Glutamatergic neuron (in vitro differentiated cells): Measurements from ENCODE around the gene IGFBP3. TPM values are rescaled to one million over a fixed set of nuclear protein-coding genes. Genes with fewer than 3 reads are reported as not detected.

Source experiments
- DNase-seq: peaks from one replicate; pipeline ENCODE4 v3.0.0; 2022
- H3K27ac Mint-ChIP-seq: one replicate; pipeline ENCODE4 v1.8.0; 2020; ENCODE audit warnings: mild to moderate bottlenecking, mixed read lengths, inconsistent platforms; ENCODE audit not compliant: unreplicated experiment
- H3K27me3 Mint-ChIP-seq: one replicate; pipeline ENCODE4 v1.8.0; 2020; ENCODE audit warnings: mild to moderate bottlenecking, moderate library complexity, mixed read lengths, inconsistent platforms; ENCODE audit not compliant: unreplicated experiment
- H3K36me3 Mint-ChIP-seq: one replicate; pipeline ENCODE4 v1.8.0; 2020; ENCODE audit warnings: mild to moderate bottlenecking, mixed read lengths, inconsistent platforms; ENCODE audit not compliant: unreplicated experiment
- H3K4me1 Mint-ChIP-seq: one replicate; pipeline ENCODE4 v1.8.0; 2020; ENCODE audit warnings: mild to moderate bottlenecking, low read depth, mixed read lengths, inconsistent platforms; ENCODE audit not compliant: unreplicated experiment
- H3K4me3 Mint-ChIP-seq: one replicate; pipeline ENCODE4 v1.8.0; 2020; ENCODE audit warnings: mild to moderate bottlenecking, mixed read lengths, inconsistent platforms; ENCODE audit not compliant: unreplicated experiment
- H3K9me3 Mint-ChIP-seq: one replicate; pipeline ENCODE4 v1.8.0; 2020; ENCODE audit warnings: mild to moderate bottlenecking, moderate library complexity, mixed read lengths, inconsistent platforms; ENCODE audit not compliant: unreplicated experiment
- total RNA-seq: library from RNA; stranded (reverse); fragmentation: NEBNext Ultra II Directional; extraction: Animal tissue kit (Norgen Biotek cat#: 25700); gene quantifications from one replicate; pipeline ENCODE4 v1.2.1, GENCODE V29; 2021; ENCODE audit not compliant: unreplicated experiment
- TF ChIP-seq, protein P1 (sequence below): fragments of 200-600 bp; sonication (generic); IDR thresholded peaks from one replicate; pipeline ENCODE4 v1.5.0; 2021; ENCODE audit not compliant: partially characterized antibody, unreplicated experiment

Gene IGFBP3
- total RNA-seq, 1 donor from 2014 or later, result 0.17 TPM

DNA sequence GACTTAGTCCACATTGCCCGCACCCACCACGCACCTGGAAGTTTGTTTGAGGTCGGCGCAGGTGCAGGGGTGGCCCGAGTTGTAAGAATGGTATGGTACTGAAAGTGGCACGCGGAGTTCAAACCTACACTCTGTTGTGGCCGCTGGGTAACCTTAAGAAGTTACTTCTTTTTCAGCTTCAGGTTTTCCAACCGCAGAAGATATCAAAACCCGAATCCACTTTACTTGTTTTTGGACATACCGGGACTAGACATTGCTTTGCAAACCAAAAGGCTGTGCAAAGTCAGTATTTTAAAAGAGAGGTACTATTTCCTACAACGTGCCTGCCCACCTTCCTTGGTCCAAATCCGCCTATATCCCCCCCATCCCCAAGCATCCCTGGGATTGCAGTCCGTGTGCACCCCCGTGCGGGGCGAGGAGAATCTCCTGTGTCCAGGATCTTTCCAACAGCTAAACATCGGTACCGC is 1.0 kb downstream of the IGFBP3 start:
- peaks cover 15% of the 10 kb centered on the region for H3K4me1 Mint-ChIP-seq
- TF ChIP-seq, protein P1, sequence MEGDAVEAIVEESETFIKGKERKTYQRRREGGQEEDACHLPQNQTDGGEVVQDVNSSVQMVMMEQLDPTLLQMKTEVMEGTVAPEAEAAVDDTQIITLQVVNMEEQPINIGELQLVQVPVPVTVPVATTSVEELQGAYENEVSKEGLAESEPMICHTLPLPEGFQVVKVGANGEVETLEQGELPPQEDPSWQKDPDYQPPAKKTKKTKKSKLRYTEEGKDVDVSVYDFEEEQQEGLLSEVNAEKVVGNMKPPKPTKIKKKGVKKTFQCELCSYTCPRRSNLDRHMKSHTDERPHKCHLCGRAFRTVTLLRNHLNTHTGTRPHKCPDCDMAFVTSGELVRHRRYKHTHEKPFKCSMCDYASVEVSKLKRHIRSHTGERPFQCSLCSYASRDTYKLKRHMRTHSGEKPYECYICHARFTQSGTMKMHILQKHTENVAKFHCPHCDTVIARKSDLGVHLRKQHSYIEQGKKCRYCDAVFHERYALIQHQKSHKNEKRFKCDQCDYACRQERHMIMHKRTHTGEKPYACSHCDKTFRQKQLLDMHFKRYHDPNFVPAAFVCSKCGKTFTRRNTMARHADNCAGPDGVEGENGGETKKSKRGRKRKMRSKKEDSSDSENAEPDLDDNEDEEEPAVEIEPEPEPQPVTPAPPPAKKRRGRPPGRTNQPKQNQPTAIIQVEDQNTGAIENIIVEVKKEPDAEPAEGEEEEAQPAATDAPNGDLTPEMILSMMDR, result no peak
- DNase-seq, result no peak
- H3K36me3 Mint-ChIP-seq, result no peaks in the 10 kb centered on the region
- H3K9me3 Mint-ChIP-seq, result peaks cover 1% of the 10 kb centered on the region
- peaks cover 14% of the 10 kb centered on the region for H3K27me3 Mint-ChIP-seq
- no peak overlapping the region for H3K27ac Mint-ChIP-seq
- H3K4me3 Mint-ChIP-seq, result peak overlapping the region; percentile 84

DNA sequence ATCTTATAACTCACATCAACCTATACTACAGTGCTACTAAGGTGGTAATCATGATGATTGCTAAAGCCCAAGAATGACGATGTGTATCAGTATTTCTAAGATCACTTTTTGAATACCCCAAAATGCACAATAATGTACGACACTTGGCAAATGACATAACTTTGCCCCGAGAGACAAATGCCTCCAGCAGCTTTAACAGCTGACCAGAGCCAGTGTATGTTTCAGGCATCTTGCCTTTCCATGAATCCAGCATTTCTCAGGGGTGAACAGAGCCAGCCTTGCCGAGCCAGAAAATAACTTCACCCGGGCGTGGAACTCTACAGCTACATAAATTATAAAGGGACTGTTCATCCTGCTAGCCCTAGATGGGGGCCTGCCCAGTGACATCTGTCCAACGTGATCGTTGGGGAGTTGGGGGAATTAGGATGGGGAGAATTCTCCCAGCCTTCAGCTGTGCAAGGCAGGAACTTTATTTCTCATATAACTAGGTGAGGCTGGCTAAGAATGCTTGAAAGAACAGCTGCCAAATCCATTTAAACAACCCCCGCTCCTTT is 1.8 kb downstream of the IGFBP3 start:
- Mint-ChIP-seq H3K4me1 (peaks cover 15% of the 10 kb centered on the region), H3K4me3 (peak overlapping the region; percentile 57), H3K36me3 (no peaks in the 10 kb centered on the region), H3K27me3 (peaks cover 14% of the 10 kb centered on the region), H3K27ac (no peak overlapping the region), H3K9me3 (peaks cover 1% of the 10 kb centered on the region)
- no peak for DNase-seq
- TF ChIP-seq, protein P1, result no peak

DNA sequence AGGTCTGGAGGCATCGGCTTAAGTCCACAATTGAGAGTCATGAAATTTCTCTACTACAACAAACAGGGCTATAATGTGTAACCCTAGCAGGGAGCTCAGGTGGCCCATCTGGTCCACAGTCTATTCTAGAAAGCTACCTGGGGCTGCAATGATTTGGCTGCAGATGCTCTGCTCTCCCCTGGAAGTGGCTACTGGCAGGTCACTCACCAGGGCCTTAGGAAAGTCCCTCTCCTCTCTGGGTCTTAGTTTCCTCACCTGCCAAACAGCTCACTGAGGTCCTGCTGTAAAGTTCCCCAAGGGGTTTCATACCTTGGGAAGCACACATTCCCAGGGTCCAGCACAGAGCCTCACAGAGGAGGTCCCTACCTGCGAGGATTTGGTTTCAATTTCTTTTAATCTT is 2.5 kb downstream of the IGFBP3 start:
- Mint-ChIP-seq H3K27me3 (peaks cover 16% of the 10 kb centered on the region), H3K4me1 (peaks cover 15% of the 10 kb centered on the region)
- no peak for DNase-seq

DNA sequence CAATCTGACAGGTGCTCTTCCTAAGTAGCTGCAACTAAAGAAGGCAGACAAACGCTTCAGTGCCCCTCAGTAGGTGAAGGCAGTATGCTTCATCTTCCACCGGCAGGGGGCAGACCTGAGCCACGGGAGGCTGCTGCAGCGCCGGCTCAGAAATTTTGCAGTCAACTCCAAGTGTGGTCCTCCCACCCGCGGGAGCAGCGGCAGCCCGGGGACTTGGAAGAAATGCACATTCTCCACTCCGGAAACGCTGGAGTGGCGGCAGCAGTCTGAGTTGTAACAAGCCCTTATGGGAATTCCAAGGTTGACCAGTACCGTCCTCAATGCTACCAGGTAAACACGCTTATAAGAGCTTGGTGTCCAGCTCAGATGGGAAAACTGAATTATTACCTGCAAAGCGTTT is 3.4 kb downstream of the IGFBP3 start:
- peaks cover 9% of the 10 kb centered on the region for H3K4me1 Mint-ChIP-seq
- H3K36me3 Mint-ChIP-seq, result no peaks in the 10 kb centered on the region
- no peak overlapping the region for H3K27ac Mint-ChIP-seq
- H3K4me3 Mint-ChIP-seq, result no peak overlapping the region
- TF ChIP-seq, protein P1, result peak; percentile 98
- H3K9me3 Mint-ChIP-seq, result no peaks in the 10 kb centered on the region
- peaks cover 14% of the 10 kb centered on the region for H3K27me3 Mint-ChIP-seq
- DNase-seq, result peak; percentile 95

More for the DNA sequence above, 2.5 kb downstream of the IGFBP3 start:
- H3K4me3 Mint-ChIP-seq, result no peak overlapping the region
- TF ChIP-seq, protein P1, result no peak
- H3K36me3 Mint-ChIP-seq, result no peaks in the 10 kb centered on the region
- no peak overlapping the region for H3K27ac Mint-ChIP-seq
- H3K9me3 Mint-ChIP-seq, result peaks cover 1% of the 10 kb centered on the region

DNA sequence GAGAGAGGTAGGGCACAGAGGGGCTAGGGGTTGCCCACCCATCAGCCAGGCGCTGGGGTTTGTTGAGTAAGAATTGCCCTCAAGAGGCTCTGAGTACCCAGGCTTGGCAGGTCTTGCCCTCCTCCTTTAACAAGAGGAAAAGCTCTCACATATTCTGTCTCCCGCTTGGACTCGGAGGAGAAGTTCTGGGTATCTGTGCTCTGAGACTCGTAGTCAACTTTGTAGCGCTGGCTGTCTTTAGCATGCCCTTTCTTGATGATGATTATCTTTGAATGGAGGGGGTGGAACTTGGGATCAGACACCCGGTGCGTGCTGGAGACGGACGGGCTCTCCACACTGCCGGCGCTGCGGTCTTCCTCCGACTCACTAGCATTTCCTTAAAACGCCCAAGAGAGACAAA is 4.0 kb downstream of the IGFBP3 start:
- Mint-ChIP-seq H3K36me3 (no peaks in the 10 kb centered on the region), H3K9me3 (no peaks in the 10 kb centered on the region), H3K4me3 (no peak overlapping the region), H3K27ac (no peak overlapping the region), H3K4me1 (peaks cover 4% of the 10 kb centered on the region), H3K27me3 (peaks cover 10% of the 10 kb centered on the region)
- no peak for DNase-seq
- TF ChIP-seq, protein P1, result no peak
